KOPT-K1 (cell line): Measurements from ENCODE around the gene DYNC1LI2.

ENCODE experiments used
- H3K27ac ChIP-seq: fragments of 200-600 bp; sonication (generic); 2 replicates; pipeline ENCODE4 v1.5.1; 2016; ENCODE audit warnings: antibody characterized with exemption, mild to moderate bottlenecking, low read depth, low read length; ENCODE audit not compliant: poor library complexity, severe bottlenecking
- H3K36me3 ChIP-seq: fragments of 200-600 bp; sonication (generic); 2 replicates; pipeline ENCODE4 v1.5.1; 2017; ENCODE audit warnings: antibody characterized with exemption, mild to moderate bottlenecking, low read length, moderate library complexity; ENCODE audit not compliant: insufficient read depth
- H3K9me3 ChIP-seq: fragments of 200-600 bp; sonication (generic); 2 replicates; pipeline ENCODE4 v1.5.1; 2017; ENCODE audit warnings: antibody characterized with exemption, low read length, mild to moderate bottlenecking; ENCODE audit not compliant: insufficient read depth, poor library complexity, severe bottlenecking

Gene DYNC1LI2

GRCh38 chr16:66717112-66717675 lies 34.2 kb downstream of the DYNC1LI2 start:
- Histone ChIP-seq H3K9me3 (no peaks in the 10 kb centered on the region), H3K36me3 (peaks cover 46% of the 10 kb centered on the region), H3K27ac (no peak overlapping the region)

- no peak overlapping the region for H3K27ac ChIP-seq
- H3K9me3 ChIP-seq = no peaks in the 10 kb centered on the region
- peaks cover 24% of the 10 kb centered on the region; the same call in 1 of the 2 replicates for H3K36me3 ChIP-seq
Observed at GRCh38 chr16:66714654-66715307, 36.6 kb downstream of the DYNC1LI2 start.

- H3K27ac ChIP-seq = no peak overlapping the region
- no peaks in the 10 kb centered on the region for H3K9me3 ChIP-seq
Observed at GRCh38 chr16:66714062-66714461, 37.3 kb downstream of the DYNC1LI2 start.

GRCh38 chr16:66713076-66713475 lies 38.3 kb downstream of the DYNC1LI2 start:
- Histone ChIP-seq H3K36me3 (peaks cover 11% of the 10 kb centered on the region; the same call in 1 of the 2 replicates), H3K27ac (no peak overlapping the region), H3K9me3 (no peaks in the 10 kb centered on the region)

More at GRCh38 chr16:66714062-66714461, 37.3 kb downstream of the DYNC1LI2 start:
- H3K36me3 ChIP-seq = peaks cover 18% of the 10 kb centered on the region; the same call in 1 of the 2 replicates

- H3K27ac ChIP-seq = no peak overlapping the region
- H3K36me3 ChIP-seq = peaks cover 5% of the 10 kb centered on the region; the same call in 1 of the 2 replicates
- H3K9me3 ChIP-seq = no peaks in the 10 kb centered on the region
Observed at GRCh38 chr16:66712512-66712911, 38.9 kb downstream of the DYNC1LI2 start.

- no peaks in the 10 kb centered on the region for H3K36me3 ChIP-seq
- no peaks in the 10 kb centered on the region for H3K9me3 ChIP-seq
- H3K27ac ChIP-seq = no peak overlapping the region
Observed at GRCh38 chr16:66711581-66711980, 39.8 kb downstream of the DYNC1LI2 start.

- H3K27ac ChIP-seq = no peak overlapping the region
Observed at GRCh38 chr16:66706506-66706880, 44.9 kb downstream of the DYNC1LI2 start.

GRCh38 chr16:66705790-66706505 lies 45.5 kb downstream of the DYNC1LI2 start:
- Histone ChIP-seq H3K27ac (no peak overlapping the region), H3K9me3 (no peaks in the 10 kb centered on the region), H3K36me3 (no peaks in the 10 kb centered on the region)

More at GRCh38 chr16:66706506-66706880, 44.9 kb downstream of the DYNC1LI2 start:
- Histone ChIP-seq H3K36me3 (no peaks in the 10 kb centered on the region), H3K9me3 (no peaks in the 10 kb centered on the region)

- Histone ChIP-seq H3K27ac (no peak overlapping the region), H3K9me3 (no peaks in the 10 kb centered on the region)
Observed at GRCh38 chr16:66703406-66704215, 47.8 kb downstream of the DYNC1LI2 start.

GRCh38 chr16:66701516-66701915 lies 49.9 kb downstream of the DYNC1LI2 start:
- Histone ChIP-seq H3K27ac (no peak overlapping the region), H3K9me3 (no peaks in the 10 kb centered on the region), H3K36me3 (no peaks in the 10 kb centered on the region)

More at GRCh38 chr16:66703406-66704215, 47.8 kb downstream of the DYNC1LI2 start:
- no peaks in the 10 kb centered on the region for H3K36me3 ChIP-seq

GRCh38 chr16:66701026-66701425 lies 50.4 kb downstream of the DYNC1LI2 start:
- H3K9me3 ChIP-seq = no peaks in the 10 kb centered on the region
- H3K36me3 ChIP-seq = no peaks in the 10 kb centered on the region
- no peak overlapping the region for H3K27ac ChIP-seq

- no peaks in the 10 kb centered on the region for H3K9me3 ChIP-seq
- no peaks in the 10 kb centered on the region for H3K36me3 ChIP-seq
- no peak overlapping the region for H3K27ac ChIP-seq
Observed at GRCh38 chr16:66699898-66700297, 51.5 kb downstream of the DYNC1LI2 start.

GRCh38 chr16:66698046-66698445 lies 53.4 kb downstream of the DYNC1LI2 start:
- Histone ChIP-seq H3K36me3 (no peaks in the 10 kb centered on the region), H3K27ac (no peak overlapping the region)

GRCh38 chr16:66696669-66697630 lies 54.5 kb downstream of the DYNC1LI2 start, which contains the start of gene CMTM4:
Gene CMTM4, minus strand, starts transcription at chr16:66696743. Its CDS starts 218 bp downstream, at chr16:66696525.
- H3K9me3 ChIP-seq = no peaks in the 10 kb centered on the region
- no peak within 1 kb of the TSS for H3K27ac ChIP-seq
- H3K36me3 ChIP-seq = no peaks in the 10 kb centered on the region

More at GRCh38 chr16:66698046-66698445, 53.4 kb downstream of the DYNC1LI2 start:
- H3K9me3 ChIP-seq = no peaks in the 10 kb centered on the region
